Naive thymus-derived CD8-positive, alpha-beta T cell (primary cell): Measurements from ENCODE around the gene CDC42EP5. TPM values are rescaled to one million over a fixed set of nuclear protein-coding genes. Genes with fewer than 3 reads are reported as not detected.

Source experiments
- ATAC-seq, 2 donors: fragments of 150-1000 bp; cut with Tn5 transposase in 1 of 2; sonication (Bioruptor Pico), chemical (Tn5 transposase) in 1 of 2; 1 replicate in 1 of 2; 2 replicates in 1 of 2; pipeline ENCODE4 v1.10.0; 2021; ENCODE audit warnings: mild to moderate bottlenecking in 2 of 2, moderate library complexity in 2 of 2
- POLR2A ChIA-PET: fragments of 350-600 bp; sonication (Branson Sonifier 250); formaldehyde crosslinking; loops from one replicate; lab custom pipeline; 2021; ENCODE audit warnings: antibody characterized with exemption; lab: Charles Lee
- DNase-seq, 10 donors: peaks; one replicate each; pipeline versions ENCODE4 v3.0.0 to v3.0.0-alpha.2; 2020 to 2022
- H3K27ac Mint-ChIP-seq, 10 donors: one replicate each; pipeline ENCODE4 v1.8.0; 2020 to 2022; ENCODE audit warnings: mild to moderate bottlenecking in 10 of 10, mixed read lengths in 10 of 10, moderate library complexity in 4 of 10, inconsistent platforms in 1 of 10
- H3K27me3 Mint-ChIP-seq, 5 donors: one replicate each; pipeline ENCODE4 v1.8.0; 2021 to 2022; ENCODE audit warnings: mixed read lengths in 5 of 5
- H3K36me3 Mint-ChIP-seq, 3 donors: one replicate each; pipeline ENCODE4 v1.8.0; 2020 to 2022; ENCODE audit warnings: mixed read lengths in 3 of 3, mild to moderate bottlenecking in 2 of 3, inconsistent platforms in 1 of 3
- H3K4me1 Mint-ChIP-seq, 4 donors: one replicate each; pipeline ENCODE4 v1.8.0; 2021 to 2022; ENCODE audit warnings: mixed read lengths in 4 of 4
- H3K4me3 Mint-ChIP-seq, 10 donors: one replicate each; pipeline ENCODE4 v1.8.0; 2020 to 2022; ENCODE audit warnings: mild to moderate bottlenecking in 10 of 10, mixed read lengths in 10 of 10, moderate library complexity in 6 of 10, inconsistent platforms in 1 of 10
- H3K9me3 Mint-ChIP-seq, 9 donors: one replicate each; pipeline ENCODE4 v1.8.0; 2020 to 2022; ENCODE audit warnings: mixed read lengths in 9 of 9, mild to moderate bottlenecking in 3 of 9, inconsistent platforms in 1 of 9, moderate library complexity in 1 of 9
- polyA plus RNA-seq, 3 donors: library from polyadenylated mRNA; unstranded; fragments of 300-500 nt; fragmentation: Illumina TruSeq; gene quantifications; one replicate each; pipeline ENCODE4 v1.2.3, GENCODE V29; 2021
- total RNA-seq, 8 experiments: library from RNA in 2 of 8; stranded (reverse) in 2 of 8; gene quantifications; one replicate each; pipeline ENCODE4 v1.2.3 and lab custom pipeline; 2021 to 2026

CDC42EP5 gene
- total and polyA plus RNA-seq, 5 experiments from 2014 or later, result not detected

GRCh38 chr19:54436031-54436523, 37.0 kb downstream of the CDC42EP5 start:
- H3K4me3 Mint-ChIP-seq, result no peak overlapping the region
- peaks cover 9 to 32% (median 29%) of the 10 kb centered on the region in 4 donors for H3K4me1 Mint-ChIP-seq
- POLR2A ChIA-PET, result interaction anchor here (1.2 kb wide), 1 partner anchor 13 kb away, joined by 4 read pairs; the partner anchor contains the start of gene LENG8
- no peak for DNase-seq
- peaks cover 0 to 1% (median 0%) of the 10 kb centered on the region in 5 donors for H3K27me3 Mint-ChIP-seq
- ATAC-seq, result no peak
- H3K36me3 Mint-ChIP-seq, result peaks cover 0 to 6% (median 0%) of the 10 kb centered on the region in 3 donors
- H3K27ac Mint-ChIP-seq, result peak overlapping the region in 1 of 10 donors; percentile 65
- H3K9me3 Mint-ChIP-seq, result no peaks in the 10 kb centered on the region

- H3K4me1 Mint-ChIP-seq, result peaks cover 10 to 37% (median 31%) of the 10 kb centered on the region in 4 donors
- ATAC-seq (no peak), DNase-seq (no peak)
- H3K9me3 Mint-ChIP-seq, result no peaks in the 10 kb centered on the region
- peaks cover 0 to 6% (median 0%) of the 10 kb centered on the region in 3 donors for H3K36me3 Mint-ChIP-seq
- no peak overlapping the region for H3K4me3 Mint-ChIP-seq
- no peak overlapping the region for H3K27ac Mint-ChIP-seq
- peaks cover 0 to 2% (median 0%) of the 10 kb centered on the region in 5 donors for H3K27me3 Mint-ChIP-seq
- POLR2A ChIA-PET, result interaction anchor here (0.8 kb wide), 1 partner anchor 13 kb away, joined by 7 read pairs; the partner anchor contains the start of gene LENG8
Measured at GRCh38 chr19:54435551-54436016, 37.5 kb downstream of the CDC42EP5 start.

GRCh38 chr19:54434873-54435214, 38.3 kb downstream of the CDC42EP5 start:
- Mint-ChIP-seq H3K36me3 (peaks cover 0 to 6% (median 0%) of the 10 kb centered on the region in 3 donors), H3K4me3 (peak overlapping the region in 6 of 10 donors; percentile 30 to 67 (median 53)), H3K4me1 (peaks cover 12 to 40% (median 33%) of the 10 kb centered on the region in 4 donors), H3K27me3 (peaks cover 0 to 2% (median 0%) of the 10 kb centered on the region in 5 donors), H3K9me3 (no peaks in the 10 kb centered on the region), H3K27ac (peak overlapping the region in 6 of 10 donors; percentile 7 to 56 (median 47))
- POLR2A ChIA-PET, result interaction anchor here (0.8 kb wide), 1 partner anchor 14 kb away, joined by 7 read pairs; the partner anchor contains the start of gene LENG8
- DNase-seq (no peak), ATAC-seq (peak; percentile 24 to 39)

GRCh38 chr19:54434112-54434872, 38.8 kb downstream of the CDC42EP5 start:
- Mint-ChIP-seq H3K4me3 (peak overlapping the region in 6 of 10 donors; percentile 14 to 67 (median 53)), H3K27ac (peak overlapping the region in 7 of 10 donors; percentile 21 to 82 (median 58)), H3K36me3 (peaks cover 0 to 6% (median 0%) of the 10 kb centered on the region in 3 donors), H3K27me3 (peaks cover 0 to 4% (median 2%) of the 10 kb centered on the region in 5 donors), H3K4me1 (peaks cover 14 to 43% (median 35%) of the 10 kb centered on the region in 4 donors), H3K9me3 (no peaks in the 10 kb centered on the region)
- POLR2A ChIA-PET, result interaction anchor here (0.8 kb wide), 1 partner anchor 14 kb away, joined by 7 read pairs; the partner anchor contains the start of gene LENG8
- no peak for ATAC-seq
- DNase-seq, result no peak

GRCh38 chr19:54433697-54434096, 39.4 kb downstream of the CDC42EP5 start:
- ATAC-seq (no peak), DNase-seq (no peak)
- peak overlapping the region in 4 of 10 donors; percentile 27 to 82 (median 62) for H3K27ac Mint-ChIP-seq
- peaks cover 0 to 10% (median 5%) of the 10 kb centered on the region in 5 donors for H3K27me3 Mint-ChIP-seq
- peaks cover 16 to 47% (median 32%) of the 10 kb centered on the region in 4 donors for H3K4me1 Mint-ChIP-seq
- H3K4me3 Mint-ChIP-seq, result peak overlapping the region in 2 of 10 donors; percentile 2 to 3
- no peaks in the 10 kb centered on the region for H3K9me3 Mint-ChIP-seq
- peaks cover 0 to 6% (median 0%) of the 10 kb centered on the region in 3 donors for H3K36me3 Mint-ChIP-seq
- POLR2A ChIA-PET, result no interaction called here

- POLR2A ChIA-PET, result interaction anchor here (1.1 to 1.9 kb wide), 2 partner anchors 16 kb away, joined by 3 to 5 read pairs; partner anchors contain the start of gene LENG8
- Mint-ChIP-seq H3K4me1 (peaks cover 16 to 47% (median 28%) of the 10 kb centered on the region in 4 donors), H3K4me3 (no peak overlapping the region), H3K9me3 (no peaks in the 10 kb centered on the region), H3K36me3 (peaks cover 0 to 3% (median 0%) of the 10 kb centered on the region in 3 donors), H3K27ac (peak overlapping the region in 2 of 10 donors; percentile 32 to 49), H3K27me3 (peaks cover 3 to 11% (median 8%) of the 10 kb centered on the region in 5 donors)
- no peak for DNase-seq
- ATAC-seq, result no peak
Measured at GRCh38 chr19:54432144-54432738, 40.9 kb downstream of the CDC42EP5 start.

GRCh38 chr19:54431255-54431838, 41.7 kb downstream of the CDC42EP5 start:
- peak overlapping the region in 6 of 10 donors; percentile 32 to 68 (median 53) for H3K4me3 Mint-ChIP-seq
- no peaks in the 10 kb centered on the region for H3K36me3 Mint-ChIP-seq
- DNase-seq (no peak), ATAC-seq (no peak)
- peaks cover 16 to 41% (median 27%) of the 10 kb centered on the region in 4 donors for H3K4me1 Mint-ChIP-seq
- H3K9me3 Mint-ChIP-seq, result no peaks in the 10 kb centered on the region
- POLR2A ChIA-PET, result interaction anchor here (1.9 kb wide), 1 partner anchor 17 kb away, joined by 5 read pairs; the partner anchor contains the start of gene LENG8
- H3K27ac Mint-ChIP-seq, result peak overlapping the region in 2 of 10 donors; percentile 63 to 72
- H3K27me3 Mint-ChIP-seq, result peaks cover 6 to 16% (median 11%) of the 10 kb centered on the region in 5 donors

- no peaks in the 10 kb centered on the region for H3K36me3 Mint-ChIP-seq
- POLR2A ChIA-PET, result interaction anchor here (0.5 to 1.9 kb wide), 2 partner anchors 18 to 627 kb away, joined by 3 to 5 read pairs; partner anchors contain the start of gene LENG8
Measured at GRCh38 chr19:54430306-54431254, 42.5 kb downstream of the CDC42EP5 start.

GRCh38 chr19:54429545-54430227, 43.4 kb downstream of the CDC42EP5 start:
- DNase-seq, result no peak
- H3K9me3 Mint-ChIP-seq, result no peaks in the 10 kb centered on the region
- peak overlapping the region in 4 of 10 donors; percentile 4 to 67 (median 32) for H3K4me3 Mint-ChIP-seq
- no peak for ATAC-seq
- peaks cover 13 to 33% (median 18%) of the 10 kb centered on the region in 5 donors for H3K27me3 Mint-ChIP-seq
- H3K36me3 Mint-ChIP-seq, result no peaks in the 10 kb centered on the region
- peaks cover 11 to 33% (median 20%) of the 10 kb centered on the region in 4 donors for H3K4me1 Mint-ChIP-seq
- POLR2A ChIA-PET, result interaction anchor here (0.5 to 1.2 kb wide), 3 partner anchors 9 to 628 kb away, joined by 3 to 5 read pairs (median 3); partner anchors contain the start of gene LENG8
- peak overlapping the region in 1 of 10 donors; percentile 49 for H3K27ac Mint-ChIP-seq

More at GRCh38 chr19:54430306-54431254, 42.5 kb downstream of the CDC42EP5 start:
- peaks cover 16 to 39% (median 26%) of the 10 kb centered on the region in 4 donors for H3K4me1 Mint-ChIP-seq
- H3K4me3 Mint-ChIP-seq, result peak overlapping the region in 9 of 10 donors; percentile 32 to 68 (median 55)
- peak in 8 of 10 donors; percentile 31 to 61 (median 42) for DNase-seq
- peak; percentile 82 to 86 for ATAC-seq
- H3K27me3 Mint-ChIP-seq, result peaks cover 8 to 24% (median 13%) of the 10 kb centered on the region in 5 donors
- H3K27ac Mint-ChIP-seq, result peak overlapping the region in 3 of 10 donors; percentile 38 to 72 (median 63)
- no peaks in the 10 kb centered on the region for H3K9me3 Mint-ChIP-seq

- POLR2A ChIA-PET, result interaction anchor here (1.1 to 1.2 kb wide), 2 partner anchors 10 to 20 kb away, joined by 3 to 5 read pairs; partner anchors contain the start of gene LENG8
- Mint-ChIP-seq H3K9me3 (no peaks in the 10 kb centered on the region), H3K36me3 (no peaks in the 10 kb centered on the region), H3K4me1 (peaks cover 7 to 27% (median 14%) of the 10 kb centered on the region in 4 donors), H3K27me3 (peaks cover 13 to 38% (median 21%) of the 10 kb centered on the region in 5 donors), H3K4me3 (peak overlapping the region in 2 of 10 donors; percentile 19 to 67), H3K27ac (peak overlapping the region in 1 of 10 donors; percentile 49)
- DNase-seq (no peak), ATAC-seq (no peak)
Measured at GRCh38 chr19:54429176-54429495, 44.0 kb downstream of the CDC42EP5 start.
